Hematopoietic multipotent progenitor cell treated with erythropoietin and hydrocortisone succinate and interleukin-3 and kit ligand, for 8 days (in vitro differentiated cells): ENCODE data around the gene TNFRSF19.
A peak's percentile ranks its signal among the peaks of the same experiment; 100 is the strongest.

ENCODE experiments used
- DNase-seq: peaks from one replicate; pipeline ENCODE4 v3.0.0-alpha.2; 2015

TNFRSF19 gene

DNA sequence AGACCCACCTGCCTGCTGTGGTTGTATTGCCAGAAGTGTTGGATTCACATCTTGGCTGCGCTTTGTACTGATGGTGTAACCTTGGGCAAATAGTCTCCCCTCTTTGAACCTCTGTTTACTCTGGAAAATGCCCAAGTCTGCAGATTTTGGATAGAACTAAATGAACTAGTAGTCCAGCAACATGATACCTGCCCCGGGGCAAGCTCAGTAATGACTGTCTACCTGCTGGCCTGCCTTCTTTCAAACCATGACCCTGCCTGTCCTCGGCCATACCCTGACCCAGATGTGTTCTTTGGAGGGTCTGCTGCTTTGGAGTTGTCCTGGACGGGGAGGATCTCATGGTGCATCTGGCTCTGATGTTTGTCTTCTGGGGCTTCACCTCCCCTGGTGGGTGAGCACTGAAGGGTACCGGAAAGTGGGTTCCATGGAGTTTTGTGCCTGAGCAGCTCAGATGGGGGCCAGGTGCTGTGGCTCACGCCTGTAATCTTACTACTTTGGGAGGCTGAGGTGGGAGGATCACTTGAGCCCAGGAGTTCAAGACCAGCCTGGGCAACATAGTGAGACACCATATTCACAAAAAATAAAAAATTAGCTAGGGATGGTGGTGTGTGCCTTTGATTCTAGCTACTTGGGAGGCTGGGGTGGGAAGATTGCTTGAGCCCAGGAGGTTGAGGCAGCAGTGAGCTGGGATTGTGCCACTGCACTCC lies 59.5 kb downstream of the TNFRSF19 start:
- no peak for DNase-seq

DNA sequence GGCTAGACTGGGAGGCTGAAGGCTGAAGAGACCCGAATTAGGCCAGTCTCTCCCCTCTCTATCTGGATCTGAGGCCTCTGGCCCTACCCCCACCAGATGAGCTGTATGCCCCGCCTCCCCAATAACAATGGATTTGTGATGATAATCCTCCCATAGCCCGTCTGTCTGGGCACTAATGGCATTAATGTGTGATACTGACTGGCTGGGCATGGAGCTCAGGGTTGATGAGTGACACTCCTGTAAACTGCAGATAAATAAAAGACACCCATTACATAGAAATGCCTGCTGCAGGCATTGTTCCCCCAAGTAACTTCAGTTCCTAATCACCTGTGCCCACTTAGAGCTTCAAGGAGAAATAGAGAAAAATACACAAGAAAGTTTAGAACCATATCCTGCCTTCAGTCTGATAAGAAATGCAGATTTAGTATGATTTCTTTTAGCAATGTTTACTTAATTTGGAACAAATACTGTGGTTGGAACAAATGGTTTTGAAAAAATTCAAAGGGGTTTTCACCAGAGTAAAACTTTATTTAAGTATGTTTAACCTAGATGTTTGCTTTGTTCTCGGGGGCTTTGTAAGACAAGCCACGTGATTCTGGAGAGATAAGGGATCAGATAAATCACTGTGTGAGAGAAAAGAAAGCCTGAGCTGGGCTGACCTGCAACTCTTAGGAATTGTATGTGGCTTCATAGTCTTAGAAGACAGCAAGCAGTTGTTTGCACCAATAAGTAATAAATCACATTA lies 60.3 kb downstream of the TNFRSF19 start:
- peak; percentile 58 for DNase-seq

DNA sequence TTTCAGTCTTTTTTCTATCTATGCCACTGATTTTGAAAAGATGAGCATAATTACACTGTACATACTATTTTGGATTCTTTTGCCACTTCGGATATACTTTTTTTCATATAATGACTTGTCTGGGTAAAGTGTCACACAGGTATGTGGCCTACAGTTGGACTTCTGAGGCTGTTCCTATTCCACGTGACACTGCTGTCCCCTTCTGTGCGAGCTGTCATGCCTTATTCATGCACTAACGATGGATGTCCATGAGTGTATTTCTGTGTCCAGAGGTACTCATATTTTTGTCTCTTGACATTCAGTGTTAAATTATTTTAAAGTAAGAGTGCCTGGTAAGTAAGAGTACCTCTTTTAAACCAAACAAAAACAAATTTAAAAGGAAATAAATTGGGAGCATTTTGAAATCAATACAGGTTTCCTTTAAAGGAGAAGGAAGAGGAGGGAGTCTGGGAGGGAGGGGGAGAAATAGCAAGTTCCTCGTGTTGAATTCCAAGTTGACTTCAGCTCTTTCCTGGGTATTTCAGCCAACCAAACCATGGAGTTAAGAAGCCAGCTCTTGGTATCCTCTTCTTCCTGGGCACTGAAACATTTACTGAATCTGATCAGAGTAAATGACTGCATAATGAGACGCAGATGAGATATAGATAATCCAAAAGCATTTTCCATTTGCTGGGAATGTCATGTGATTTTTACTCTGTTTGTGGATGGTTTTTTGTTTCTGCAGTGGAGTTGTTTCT lies 61.3 kb downstream of the TNFRSF19 start:
- no peak for DNase-seq

DNA sequence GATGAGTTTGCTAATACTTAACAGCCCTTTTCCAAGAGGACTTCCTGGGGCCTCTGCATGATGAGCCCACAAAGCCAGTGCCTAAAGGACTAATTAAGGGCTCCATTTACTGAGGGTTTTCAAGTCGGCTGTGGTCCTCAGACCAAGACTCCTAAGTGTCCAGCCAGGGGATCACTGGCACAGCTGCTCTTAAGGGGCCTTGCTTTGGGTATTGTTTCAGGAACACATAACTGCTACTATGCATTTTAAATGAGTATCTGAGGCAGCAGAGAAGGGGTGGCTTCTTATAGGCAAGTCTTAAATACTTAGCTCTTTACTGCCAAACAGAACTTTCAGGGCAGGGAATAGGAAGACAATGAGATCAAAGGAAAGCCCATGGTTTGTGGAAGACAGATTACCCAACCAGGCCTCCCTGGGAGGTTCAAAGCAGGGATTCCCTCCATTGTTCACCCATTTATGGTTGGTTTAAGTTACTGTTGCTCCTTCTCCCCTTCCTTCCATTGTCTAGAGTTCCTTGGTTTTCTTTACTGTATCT lies 61.9 kb downstream of the TNFRSF19 start:
- DNase-seq: no peak

DNA sequence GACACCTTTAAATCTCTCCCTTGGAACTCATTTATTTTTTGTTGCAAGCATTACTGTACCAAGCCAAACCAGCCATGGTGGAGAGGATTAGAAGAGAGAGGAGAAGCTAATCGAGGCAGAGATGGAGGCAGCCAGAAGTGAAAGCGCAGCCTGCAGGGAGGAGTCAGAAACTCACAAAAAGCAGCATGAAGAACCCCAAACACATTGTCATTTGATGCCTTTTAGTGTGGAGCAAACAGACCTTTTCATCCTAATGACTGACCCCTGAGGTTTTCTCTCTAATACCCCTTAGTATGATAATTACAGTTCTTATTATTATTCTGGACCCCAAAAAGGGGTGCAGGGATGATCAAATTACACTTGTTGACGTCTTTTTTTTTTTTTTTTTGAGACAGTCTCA lies 62.5 kb downstream of the TNFRSF19 start:
- no peak for DNase-seq

DNA sequence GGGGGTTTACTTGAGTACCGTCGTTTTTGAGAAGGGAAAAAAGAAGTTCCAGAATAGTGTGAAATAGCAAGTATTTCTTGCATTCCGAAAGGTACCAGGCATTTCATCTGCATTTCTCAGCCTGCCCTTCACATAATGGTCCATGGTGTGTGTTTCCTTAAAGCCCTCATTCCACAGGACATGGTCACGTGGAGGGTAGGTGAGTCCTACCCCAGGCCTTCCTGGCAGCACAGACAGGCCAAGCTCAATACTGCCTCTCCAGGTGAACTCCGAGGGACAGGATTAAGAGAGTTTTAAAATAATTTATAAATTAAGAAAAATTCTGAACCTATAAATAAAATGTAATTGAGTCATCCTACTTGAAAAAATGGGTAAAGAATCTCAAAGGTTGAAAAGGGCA lies 64.7 kb downstream of the TNFRSF19 start:
- DNase-seq: no peak

DNA sequence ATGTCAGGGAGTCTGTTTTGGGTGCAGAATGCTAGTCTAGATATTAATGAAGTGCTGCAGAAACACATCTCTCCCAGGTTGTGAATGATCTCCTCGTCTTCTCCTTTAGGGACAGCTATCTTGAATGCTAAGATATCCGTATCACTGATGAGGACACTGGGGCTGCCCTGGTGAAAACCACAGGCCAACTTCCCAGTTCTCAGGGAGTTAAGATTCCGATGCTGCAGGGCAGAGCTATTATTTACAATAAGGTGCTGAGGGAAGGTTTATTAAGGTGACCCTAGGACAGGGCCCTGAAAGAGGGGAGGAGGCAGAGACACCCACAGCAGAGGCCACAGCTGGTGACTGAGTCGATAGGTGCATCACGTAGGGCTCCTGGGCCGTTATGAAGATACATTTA lies 66.1 kb downstream of the TNFRSF19 start:
- no peak for DNase-seq

DNA sequence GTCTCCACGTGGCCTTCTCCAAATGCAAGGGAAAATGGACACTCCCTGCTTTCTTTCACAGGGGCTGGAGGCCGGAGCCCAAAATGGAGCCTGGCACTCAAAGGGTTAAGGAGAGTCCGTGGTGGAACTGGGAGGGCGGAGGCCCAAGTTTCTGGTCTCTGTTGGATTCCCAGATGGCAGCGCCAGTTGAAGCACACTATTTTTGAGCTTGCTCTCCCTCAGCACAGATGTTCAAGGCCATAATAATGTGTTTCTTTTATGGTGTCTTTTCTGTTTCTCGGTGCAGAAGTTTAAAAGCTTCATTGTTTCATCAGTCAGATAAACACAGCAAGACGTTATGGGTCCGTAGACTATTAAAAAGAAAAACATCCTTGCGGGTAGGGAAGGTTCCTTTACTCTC lies 67.6 kb downstream of the TNFRSF19 start:
- no peak for DNase-seq

DNA sequence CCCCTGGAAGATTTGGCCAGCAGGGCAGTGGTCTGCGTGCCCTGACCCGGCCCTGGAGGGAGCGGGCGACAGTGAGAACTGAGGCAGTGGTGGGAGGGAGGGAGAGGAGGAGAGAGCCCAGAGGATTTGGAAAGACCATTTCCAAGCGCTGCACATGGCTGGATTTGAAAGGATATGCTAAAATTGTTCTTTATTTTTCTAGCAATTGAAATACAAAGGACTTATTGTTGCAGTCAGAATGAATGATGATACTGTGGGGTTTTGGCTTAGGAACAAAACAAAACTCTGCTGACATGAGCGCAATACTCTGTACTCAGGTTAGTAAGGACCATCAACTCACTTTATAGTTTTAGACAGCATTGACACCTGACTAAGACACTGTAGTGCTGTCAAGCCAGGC lies 69.5 kb downstream of the TNFRSF19 start:
- DNase-seq: no peak

DNA sequence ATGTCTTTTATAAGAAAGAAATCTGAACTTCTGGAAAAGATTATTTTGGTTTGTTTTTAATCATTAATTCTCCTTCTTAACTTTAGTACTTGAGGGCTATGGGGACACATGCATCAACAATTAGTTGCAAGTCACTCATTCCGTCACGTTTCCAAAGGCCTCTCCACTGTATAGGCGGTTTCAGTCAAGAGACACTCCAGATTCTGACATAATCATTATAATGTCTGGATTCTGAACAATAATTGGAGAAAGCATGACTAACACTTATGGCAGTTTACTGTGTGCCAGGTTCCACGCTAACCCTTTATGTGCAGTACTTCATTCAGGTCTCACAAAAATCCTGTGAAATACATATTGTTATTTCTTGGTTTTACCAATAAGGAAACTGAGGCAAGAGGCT lies 71.9 kb downstream of the TNFRSF19 start:
- no peak for DNase-seq

DNA sequence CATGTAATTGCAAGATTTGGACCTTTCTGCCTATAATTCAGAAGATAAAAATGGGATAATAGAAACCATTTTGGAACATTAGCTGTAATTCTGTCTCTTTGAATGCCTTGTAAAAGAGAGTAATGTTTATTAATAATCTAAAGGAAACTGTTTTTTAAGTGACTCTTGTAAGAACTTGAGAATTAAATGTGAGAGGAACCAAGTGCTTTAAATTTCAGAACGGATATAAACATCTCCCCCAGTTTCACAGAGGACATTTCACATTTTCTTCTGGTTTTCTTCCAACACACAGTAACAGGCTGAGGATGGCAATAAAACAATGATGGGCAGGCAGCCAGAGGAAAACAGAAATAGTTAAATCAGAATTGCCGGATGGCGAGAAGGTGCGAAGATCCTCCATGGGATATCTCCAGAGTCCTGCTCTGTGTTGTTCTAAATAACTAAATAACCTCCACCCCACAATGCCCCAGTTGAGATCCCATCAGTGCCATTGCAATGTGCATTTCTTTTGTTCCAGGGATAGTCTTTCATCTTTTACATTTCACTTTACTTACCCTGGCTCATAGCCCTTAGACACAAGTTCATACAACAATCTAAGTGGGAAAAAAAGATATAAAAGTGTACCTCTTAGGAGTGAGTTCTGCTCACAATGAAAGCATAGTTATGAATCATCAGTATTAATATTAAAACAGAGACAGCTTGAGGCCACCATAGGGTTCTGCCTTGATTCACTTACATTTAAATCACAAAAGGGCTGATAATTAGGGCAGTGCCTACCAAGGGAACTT lies 73.3 kb downstream of the TNFRSF19 start:
- DNase-seq: no peak

DNA sequence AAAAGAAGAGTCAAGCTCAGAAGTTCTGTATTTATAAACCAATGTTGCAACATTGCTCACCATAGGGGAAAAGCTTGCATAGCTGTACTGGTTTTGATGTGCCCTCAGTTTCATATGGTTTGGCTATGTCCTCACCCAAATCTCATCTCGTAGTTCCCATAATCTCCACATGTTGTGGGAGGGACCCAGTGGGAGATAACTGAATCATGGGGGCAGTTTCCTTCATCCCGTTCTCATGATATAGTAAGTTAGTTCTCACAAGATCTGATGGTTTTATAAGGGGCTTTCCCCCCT lies 73.9 kb downstream of the TNFRSF19 start:
- no peak for DNase-seq

DNA sequence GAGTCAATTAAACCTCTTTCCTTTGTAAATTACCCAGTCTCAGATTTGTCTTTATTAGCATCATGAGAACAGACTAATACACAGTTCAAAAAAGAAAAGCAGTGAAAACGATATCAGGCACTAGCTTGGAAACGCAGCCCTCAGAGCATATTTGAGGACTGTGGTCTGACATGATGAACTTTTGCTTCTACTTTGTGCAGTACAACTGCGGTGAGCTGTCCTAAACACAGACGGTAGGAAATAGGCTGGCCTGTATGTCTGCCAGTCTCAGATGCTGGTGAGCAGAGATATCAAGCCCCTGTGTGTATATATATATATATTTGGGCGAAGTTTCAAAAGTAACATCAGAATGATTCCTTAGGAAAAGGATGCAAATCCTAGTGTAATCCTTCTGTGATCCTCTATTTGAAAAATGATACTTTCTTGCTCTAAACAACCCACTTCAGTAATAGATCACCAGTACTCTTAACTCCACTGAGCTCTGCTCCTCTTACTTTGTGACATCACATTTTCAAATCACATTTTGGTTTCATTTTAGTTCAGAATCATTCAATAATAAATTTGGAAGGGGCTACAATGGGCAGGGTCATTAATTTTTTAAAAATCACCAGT lies 74.4 kb downstream of the TNFRSF19 start:
- DNase-seq: no peak

DNA sequence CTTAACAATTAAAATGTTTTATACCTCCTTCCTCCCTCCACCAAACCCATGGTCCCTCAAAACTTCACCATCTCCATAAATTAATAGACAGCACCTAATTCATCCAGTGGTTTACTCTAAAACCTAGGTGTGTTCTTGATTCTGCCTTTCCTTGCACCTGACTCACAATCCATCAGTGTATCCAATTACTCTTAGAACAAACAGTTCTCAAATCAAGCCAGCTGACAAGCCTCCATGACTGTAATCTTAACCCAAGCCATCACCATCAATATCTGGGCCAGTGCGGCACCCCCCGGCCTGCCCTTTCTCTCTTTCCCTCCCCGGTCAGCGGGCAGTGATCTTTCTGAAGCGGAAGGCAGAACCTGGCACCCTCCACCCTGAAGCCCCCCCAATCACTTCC lies 75.6 kb downstream of the TNFRSF19 start:
- DNase-seq: no peak

DNA sequence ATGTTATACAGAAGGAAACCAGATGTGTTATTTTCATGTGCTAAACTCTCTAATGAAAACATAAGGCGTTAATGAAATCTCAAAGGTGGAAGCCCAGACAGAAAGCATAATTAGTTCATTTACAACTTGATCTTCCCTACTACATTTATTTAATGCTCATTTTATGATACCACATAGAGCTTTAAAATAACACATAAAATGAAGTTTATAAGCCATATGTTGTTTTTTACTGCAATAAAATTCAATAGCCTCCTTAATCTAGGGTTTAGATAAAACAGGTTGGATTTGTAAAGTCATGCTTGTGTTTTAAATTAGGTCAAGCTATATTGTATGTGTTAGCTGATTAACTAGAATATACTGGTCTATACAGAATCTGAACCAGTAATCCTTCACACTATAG lies 81.2 kb downstream of the TNFRSF19 start:
- no peak for DNase-seq

DNA sequence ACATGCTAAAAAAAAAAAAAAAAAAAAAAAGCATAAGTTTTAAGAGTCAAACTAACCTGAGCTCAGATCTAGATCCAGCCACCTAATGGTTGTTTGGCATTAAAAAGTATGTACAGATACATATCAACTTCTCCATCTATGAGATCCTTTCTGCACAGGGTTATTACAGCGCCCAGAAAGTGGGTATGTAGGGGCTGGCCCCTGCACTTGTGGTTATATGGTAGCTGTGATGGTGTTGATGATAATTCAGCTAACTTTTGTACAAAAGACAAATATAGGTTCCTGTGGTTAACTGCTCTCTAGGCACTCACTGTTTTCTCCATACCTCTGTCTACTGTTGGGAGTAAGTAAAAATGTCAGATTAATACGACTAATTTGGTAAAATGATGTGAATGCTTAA lies 81.7 kb downstream of the TNFRSF19 start:
- DNase-seq: peak; percentile 15

DNA sequence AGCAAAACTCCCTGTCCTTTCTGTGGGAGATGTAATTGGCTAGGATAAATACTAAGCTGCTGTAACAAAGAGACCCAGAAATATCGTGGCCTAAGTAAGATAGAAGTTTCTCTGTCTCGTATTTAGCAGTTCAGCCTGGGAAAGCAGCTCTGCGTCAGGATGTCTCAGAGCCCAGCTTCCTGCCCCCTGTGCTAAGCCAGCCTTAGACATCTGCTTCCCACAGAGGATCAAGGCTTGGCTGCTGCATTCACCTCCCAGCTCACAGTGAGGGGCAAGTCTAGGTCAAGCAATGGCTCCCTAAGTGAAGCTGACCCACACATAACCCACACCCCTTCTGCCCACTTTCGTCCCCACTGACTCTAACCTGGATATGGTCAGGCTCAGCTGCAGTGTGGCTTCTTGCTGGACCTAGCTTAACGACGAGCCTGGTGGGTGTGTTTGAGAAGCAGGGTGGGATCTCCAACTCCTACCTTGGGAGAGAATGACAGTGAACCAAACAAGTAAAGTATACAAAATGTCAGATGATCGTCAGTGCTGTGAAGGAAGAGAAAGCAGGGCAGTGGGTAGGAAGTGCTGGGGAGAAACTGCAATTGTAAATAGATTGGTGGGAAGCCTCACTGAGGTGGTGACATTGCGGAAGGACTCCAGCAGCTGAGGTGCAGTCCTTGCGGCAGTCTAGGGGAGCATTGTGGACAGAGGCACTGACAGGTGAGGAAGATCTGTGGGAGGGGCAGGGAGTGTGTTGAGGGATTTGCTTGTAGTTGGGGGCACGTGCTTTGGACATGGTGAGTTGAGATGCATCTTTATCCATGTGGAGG lies 82.9 kb downstream of the TNFRSF19 start:
- DNase-seq: no peak

DNA sequence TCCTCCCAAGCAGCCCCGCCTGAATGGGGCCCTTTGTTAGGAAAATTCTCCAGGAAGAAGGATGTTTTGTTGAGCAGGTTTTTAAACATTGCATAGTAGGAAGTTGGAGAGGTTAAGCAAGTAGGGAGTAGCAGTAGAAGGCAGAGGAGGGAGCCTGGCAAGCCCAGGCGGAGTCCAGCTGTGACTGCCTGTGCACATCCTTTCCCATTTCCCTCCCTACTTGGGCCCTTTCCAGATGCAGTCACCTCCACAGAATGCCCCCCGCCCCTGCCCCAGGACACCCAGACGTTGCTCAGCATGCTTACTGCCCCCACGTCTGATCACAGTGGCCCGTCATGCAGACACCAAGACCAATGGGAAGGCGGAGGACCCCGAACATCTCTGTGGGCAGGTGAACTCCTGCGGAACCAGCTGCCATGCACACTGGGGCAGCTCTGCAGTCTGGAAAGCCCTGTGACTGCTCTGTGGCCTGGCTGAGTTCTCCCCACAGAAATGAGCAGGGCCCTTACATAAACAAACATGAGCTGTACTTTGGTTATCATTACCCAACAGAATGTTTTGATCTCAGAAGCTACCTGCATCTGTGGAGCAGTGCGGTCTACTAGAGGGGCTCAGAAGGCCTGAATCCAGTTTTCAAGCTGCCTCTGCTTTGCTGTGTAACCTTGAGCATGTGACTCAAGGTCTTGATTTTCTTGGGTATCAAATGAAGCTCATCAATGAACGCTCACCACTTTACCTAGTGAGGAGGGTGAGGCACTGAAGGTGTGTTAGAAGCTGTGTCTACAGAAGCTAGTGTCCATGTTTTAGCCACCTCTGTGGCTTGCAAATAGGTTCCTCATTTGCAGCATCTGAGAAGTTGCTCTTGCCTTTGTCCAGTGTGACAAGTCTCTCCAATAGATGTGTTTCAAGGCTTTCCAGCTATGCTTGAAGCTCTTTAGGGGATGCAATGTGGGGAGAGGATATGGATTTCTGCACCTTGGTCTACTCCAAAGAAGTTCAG lies 84.2 kb downstream of the TNFRSF19 start:
- DNase-seq: no peak

DNA sequence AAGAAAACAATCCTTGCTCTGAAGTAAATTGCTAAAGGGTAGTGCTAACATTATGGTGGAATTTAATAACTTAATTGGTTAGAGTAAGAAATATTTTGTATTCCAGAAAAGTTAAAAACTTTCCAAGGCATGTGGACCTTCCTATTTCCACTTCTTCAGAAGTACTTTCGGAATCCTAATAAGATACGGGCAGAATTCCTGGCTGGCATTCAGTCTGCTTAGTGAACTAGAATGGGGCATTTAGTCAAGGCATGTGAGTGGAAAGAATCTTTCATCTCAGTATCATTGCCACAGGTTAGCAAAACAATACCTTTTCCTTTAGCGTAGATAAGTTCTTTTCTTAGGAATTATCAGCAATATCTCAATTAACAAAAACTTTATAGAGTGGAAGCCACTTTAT lies 85.1 kb downstream of the TNFRSF19 start:
- no peak for DNase-seq

DNA sequence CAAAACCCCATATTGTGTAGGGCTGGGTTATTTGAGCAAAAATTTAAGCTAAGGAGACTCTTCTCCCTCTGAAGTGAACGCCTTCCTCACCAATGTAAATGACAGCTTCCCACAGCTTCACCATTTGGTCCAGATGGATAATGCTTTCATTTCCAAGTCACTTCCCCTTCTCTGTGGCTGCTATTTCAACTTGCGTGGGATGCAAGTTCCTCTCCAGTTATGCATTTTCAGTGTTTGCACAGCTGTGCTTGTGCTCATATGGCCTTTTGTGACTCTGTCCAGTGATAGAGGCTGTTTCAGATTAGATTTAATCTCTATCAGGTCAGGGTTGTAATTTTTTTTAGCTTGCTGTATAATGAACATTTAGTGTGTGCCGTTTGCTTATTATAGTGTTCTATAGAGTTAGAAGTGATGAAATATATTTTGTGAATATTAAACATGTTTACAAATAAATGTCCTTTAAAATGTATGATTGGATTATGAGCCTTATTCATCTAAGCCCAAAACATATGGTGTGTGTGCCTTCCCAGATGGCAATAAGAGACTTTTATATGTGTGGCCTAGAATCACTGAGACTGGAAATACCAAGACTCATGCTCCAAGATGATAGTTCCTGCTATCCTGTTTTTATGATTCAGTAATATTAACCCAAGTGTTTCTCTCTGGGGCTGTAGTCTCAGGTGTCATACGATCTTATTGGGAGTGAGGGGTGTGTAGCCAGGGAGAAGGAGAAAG lies 86.6 kb downstream of the TNFRSF19 start:
- no peak for DNase-seq
